DND-41 (cell line): ENCODE results near the gene COMTD1.

ENCODE experiments used
- CTCF ChIP-seq: IDR thresholded peaks from 2 replicates; pipeline ENCODE4 v1.5.1; 2012; ENCODE audit warnings: borderline replicate concordance, low read length, moderate library complexity, mild to moderate bottlenecking; ENCODE audit not compliant: poor library complexity, severe bottlenecking; ENCODE audit errors: extremely low read depth
- EZH2 ChIP-seq: IDR thresholded peaks from 3 replicates; pipeline ENCODE4 v1.6.1; 2012; ENCODE audit warnings: borderline replicate concordance, low read depth, mild to moderate bottlenecking, moderate library complexity, low read length, inconsistent platforms; ENCODE audit not compliant: severe bottlenecking

GRCh38 chr10:75235375-75236177 lies at the start of gene COMTD1:
- TF ChIP-seq CTCF (peak; percentile 99), EZH2 (no peak)
